OCI-M2 (cell line): ENCODE data around the gene TENM3.

Source experiments
- DNase-seq: peaks from one replicate; lab custom pipeline; 2025; ENCODE audit not compliant: unreplicated experiment; lab: John Stamatoyannopoulos, UW

Gene TENM3

DNA sequence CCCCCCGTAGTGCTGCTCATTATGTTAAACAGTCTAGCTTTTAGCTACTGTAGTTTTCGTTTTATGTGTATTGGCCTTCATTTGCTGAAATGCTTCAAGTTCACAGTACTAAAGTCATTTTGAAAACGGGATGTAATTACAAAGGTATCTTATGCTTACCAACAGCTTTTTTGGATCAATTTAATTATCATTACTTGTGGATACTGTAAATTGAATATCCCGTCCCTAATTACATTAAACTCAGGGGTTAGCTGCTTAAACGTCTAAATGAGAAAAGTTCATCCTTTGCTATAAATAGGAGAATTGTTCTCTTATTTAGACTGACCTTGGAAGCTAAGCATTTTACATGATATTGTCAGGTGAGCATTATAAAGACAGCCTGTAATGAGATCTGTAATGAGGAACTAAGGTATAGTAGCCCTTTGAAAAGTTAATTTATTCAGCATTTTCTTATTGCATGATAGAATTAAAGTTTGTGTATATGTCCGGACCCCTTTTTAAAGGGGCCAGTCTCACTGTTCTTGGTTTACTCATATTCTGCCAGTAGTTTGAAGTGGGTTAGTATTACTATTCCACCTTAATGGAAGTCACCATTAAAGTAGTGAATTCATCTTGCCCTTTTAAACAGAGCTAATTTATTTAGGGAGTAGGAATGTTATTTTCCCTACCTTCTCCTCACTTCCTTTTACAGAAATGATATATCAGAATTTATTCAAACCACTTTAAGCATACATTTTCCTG is 252.6 kb downstream of the TENM3 start:
- DNase-seq: no peak

DNA sequence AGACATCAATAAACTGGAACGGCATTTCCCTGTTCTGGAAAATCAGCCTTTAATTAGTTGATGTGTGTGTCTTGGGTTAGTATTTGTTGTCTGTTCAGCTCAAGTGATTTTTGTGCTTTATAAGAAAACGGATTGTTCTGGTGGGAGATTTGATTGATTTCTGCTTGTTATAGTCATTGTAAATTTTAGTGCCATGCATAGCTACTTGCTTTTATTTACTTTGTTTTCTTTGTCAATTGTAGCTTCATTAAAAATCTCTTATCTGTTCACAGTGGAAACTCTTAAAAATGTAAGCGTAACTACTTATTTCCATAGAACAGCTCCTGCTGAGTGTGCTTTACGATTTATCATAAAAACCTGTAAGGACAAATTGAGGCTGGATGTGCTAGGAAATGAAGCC is 253.2 kb downstream of the TENM3 start:
- DNase-seq: no peak

DNA sequence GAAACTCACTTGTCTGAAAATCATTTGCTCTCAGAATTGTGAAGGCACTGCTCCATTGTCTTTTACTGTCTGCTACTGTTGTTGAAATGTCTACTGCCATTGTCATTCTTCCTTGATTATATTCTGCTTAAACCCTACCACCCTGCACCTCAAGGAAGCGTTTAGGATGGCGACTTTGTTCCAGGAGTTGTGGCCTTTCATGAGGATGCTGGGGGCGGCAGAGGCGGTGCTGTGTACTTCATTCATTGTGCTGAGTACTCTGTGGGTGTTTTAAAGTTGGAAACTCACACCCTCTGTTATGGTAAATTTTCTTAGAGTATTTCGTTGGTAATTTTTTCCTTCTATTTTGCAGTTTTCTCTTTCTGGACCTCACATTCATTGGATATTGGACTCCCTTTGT is 258.9 kb downstream of the TENM3 start:
- no peak for DNase-seq

DNA sequence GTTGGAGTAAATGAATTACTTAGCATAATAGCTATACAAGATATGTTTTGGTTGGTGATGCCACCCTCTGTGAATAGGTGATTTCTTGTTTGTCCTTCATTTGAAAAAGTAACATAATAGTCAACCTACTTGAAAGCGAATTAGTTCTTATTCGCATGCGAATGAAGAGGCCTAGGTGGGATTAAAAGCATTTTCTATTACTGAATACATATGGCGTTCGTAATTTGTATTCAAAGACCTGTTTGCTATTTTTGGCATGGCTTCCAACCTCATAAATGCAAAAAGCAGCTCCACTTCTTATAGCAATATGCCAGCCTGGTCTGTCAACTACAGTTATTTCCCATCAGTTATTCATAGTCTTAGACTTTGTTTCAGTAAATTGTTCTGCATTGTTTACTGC is 261.3 kb downstream of the TENM3 start:
- no peak for DNase-seq

DNA sequence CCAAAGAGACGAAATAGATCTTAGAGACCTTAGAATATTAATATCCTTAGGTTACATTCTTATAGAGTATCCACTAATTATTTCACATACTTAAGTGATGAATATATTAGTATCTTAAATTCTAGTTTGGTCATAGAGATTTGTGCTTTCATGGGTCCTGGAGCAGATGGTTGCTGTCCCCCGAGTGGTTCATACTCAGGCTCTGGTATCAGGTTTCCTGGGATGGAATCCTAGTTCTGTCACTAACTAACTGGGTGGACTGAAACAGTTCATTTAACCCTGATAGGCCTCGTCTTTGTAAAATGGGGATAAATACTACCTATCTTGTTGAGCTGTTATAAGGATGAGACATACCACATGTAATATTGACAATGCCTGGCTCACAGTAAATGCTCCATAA is 264.6 kb downstream of the TENM3 start:
- no peak for DNase-seq

DNA sequence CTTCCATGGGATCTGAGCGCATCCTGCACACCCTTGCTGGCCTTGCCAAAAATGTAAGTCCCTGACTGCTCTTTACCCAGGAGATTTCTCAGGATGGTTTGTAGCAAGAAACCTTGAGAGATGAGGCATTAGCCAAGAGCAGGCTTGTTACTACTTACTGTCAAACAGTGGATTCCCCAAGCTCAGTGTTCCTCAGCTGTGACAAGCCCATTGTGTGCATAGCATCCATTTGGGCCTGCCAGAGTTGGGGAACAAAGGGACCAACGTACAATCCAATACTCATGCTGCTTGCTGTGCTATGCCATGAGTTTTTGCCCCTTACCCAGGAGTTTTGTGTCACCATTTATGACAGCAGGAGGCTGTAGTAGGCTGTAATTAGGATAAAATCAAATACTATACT is 267.6 kb downstream of the TENM3 start:
- no peak for DNase-seq

DNA sequence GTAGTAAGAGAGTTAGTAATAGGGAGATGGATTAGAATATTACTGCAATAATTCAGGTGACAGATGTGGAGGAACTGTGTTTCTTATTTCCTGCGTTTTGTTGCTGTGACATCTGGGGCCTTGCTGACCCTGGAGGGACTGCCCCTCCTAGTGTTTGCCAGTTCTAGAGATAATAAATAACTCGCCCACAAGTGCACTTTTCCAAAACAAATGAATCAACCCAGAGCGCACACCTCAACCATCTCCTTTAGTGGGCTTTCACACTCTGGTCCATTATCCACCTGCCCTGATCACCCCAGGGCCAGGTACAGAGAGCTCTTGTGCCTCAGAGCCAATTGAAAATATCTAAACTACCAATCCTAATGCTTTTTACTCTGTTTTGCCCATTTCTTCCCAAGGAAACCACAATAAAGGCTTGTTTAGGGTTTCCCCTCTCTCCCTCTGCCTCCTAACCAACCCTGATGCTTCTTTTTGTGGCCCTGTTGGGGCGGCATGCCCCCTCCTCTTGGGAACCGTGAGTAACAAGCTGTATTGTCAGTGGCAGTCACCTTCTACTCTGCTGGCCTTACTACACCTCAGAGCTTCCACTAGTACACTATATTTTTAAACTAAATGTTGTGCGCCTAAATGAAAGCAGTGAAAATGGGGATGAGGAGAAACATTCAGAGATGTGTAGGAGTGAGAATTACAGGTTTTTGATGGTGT is 270.5 kb downstream of the TENM3 start:
- DNase-seq: no peak

DNA sequence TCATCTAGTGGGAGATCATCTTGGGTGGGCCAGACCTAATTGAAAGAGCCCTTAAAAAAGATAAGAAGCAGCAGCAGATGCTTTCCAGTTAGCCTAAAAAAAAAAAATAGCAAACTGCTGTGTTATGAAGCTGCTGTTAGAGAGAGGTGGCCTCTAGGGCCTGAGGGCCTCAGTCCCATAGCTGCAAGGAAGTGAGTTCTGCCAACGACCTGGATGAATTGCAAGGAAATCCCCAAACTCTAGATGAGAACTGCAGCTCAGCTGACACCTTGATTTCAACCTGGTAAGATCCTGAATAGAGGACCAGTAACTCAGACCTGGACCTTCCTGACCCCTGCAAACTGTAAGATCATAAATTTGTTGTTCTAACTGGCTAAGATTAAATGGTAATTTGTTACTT is 275.2 kb downstream of the TENM3 start:
- no peak for DNase-seq

DNA sequence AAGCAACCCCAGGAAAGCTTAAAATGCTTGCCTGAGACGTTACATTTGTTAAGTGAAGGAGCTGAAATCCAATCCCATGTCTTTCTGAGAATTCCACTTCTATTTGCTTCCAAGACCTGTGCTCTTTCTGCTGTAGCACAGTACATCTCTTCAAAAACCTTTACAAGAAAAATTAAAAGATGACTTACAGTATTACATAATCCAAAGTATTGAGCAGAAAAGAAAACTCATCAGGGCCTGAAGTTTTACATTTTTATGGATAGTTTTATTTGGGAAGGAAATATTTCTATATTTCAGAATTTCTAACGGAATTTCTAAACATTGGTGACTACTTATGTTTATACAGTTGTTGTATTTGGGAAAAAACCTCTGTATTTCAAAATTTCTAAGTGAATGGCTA is 276.3 kb downstream of the TENM3 start:
- no peak for DNase-seq

DNA sequence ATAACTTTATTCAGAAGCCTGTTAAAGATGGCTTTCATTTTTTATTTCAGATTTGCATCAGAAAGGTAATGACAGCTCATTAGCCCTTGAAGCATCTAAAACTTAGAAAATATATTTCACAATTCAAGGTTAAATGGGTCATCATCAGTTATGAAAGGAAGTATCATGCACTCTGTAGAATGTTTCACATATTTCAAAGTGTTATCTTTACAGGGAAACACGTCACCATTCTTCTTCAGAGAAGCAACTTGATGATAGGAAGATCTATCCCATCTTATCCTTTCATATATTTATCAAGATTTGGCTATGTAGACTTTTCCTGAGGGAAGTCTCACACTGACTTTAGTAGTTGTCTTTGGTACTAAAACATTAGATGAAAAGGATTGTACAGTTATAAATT is 277.8 kb downstream of the TENM3 start:
- DNase-seq: no peak

DNA sequence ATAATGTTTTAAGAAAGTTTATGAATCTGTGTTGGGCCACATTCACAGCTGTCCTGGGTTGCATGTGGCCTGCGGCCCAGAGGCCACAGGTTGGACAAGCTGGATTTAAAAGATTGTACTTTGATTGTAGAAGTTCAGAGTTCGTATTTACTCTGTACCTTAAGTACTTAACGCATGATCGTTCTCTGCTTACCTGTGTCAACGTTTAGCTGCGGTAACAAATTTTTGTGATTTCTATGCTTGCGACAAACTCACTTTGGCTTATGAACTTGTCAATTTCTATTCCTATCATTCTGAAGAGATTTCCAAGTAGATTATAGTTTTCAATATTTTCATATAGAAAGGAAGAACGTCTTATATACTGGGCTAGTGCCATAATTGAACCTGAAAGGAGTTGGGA is 285.6 kb downstream of the TENM3 start:
- DNase-seq: no peak

DNA sequence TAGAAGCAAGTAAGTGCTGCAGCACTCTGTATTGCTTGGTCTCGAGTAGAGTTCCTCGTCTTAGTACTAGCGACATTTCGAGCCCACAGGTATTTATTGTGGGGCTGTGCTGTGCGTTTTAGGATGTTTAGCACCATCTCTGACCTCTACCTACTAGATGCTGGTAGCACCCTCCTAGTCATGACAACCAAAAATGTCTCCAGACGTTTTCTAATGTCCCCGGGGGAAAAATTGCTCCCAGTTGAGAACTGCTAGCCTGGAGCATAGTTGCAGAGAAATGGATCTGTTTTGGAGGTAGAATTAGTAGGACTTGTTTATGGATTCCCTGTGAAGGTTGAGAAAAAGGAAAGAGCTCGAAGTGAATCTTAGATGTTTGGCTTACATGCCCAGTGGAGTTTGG is 287.2 kb downstream of the TENM3 start:
- DNase-seq: no peak

DNA sequence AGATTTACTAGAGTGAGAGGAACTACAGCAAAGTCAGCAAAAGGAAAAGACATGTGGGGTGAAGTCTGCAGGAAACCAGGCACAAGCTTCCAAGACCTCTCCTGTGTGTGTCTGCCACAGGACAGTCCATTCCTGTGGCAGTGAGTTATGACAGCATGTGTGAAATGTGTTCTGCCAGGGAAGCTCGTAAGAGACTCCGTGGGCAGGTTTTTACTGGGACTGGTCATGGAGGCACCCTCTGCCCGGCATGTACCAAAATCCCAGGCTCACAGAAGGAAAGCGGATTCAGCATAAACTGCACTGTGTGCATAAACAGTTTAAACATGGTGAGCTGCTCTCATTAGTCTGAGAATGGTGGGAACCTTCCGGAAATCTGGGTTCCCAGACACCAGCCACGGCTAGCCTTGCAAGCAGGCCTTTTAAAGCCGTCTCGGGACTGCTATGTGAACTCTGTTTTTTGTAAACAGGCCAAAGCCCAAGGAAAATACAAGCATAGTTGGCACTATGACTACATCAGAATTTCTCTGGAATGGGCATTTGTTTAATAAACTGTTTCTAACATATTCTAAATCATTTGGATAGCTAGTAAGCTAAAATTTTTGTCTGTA is 288.5 kb downstream of the TENM3 start:
- no peak for DNase-seq

DNA sequence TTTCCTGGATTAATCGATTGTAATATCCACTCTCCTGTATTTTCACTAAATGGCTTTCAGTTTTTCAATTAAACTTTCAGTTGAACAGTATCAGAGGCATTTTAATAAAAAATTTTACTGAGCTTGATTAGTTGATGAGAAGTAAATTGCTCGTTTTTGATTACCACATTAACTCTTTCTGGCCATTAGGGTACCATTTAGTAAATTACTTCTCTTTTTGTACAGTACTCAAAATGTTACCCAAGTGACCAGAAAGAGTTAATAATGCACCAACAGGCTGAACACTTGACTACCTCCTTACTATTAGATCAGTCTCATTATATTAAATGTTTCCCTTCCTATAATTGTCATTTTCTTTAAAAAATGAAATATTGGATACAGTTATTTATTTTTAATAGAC is 289.2 kb downstream of the TENM3 start:
- no peak for DNase-seq

DNA sequence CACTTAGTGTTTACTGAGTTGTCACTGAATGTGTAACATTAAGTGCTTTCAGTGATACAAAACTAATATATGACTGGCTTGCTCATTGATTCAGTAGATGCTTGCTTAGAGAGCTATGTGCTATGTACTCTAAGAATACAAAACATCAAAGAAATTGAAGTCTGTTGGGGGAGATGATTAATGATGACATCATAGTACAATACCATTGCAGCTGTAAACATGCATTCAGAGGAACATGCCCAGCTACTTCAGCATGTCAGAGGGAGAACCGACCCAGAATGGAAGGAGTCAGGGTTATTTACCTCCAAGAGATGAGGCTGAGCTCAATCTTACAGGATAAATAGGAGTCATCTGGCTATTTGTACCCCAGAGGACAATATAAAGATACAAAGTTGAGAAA is 290.8 kb downstream of the TENM3 start:
- DNase-seq: no peak

DNA sequence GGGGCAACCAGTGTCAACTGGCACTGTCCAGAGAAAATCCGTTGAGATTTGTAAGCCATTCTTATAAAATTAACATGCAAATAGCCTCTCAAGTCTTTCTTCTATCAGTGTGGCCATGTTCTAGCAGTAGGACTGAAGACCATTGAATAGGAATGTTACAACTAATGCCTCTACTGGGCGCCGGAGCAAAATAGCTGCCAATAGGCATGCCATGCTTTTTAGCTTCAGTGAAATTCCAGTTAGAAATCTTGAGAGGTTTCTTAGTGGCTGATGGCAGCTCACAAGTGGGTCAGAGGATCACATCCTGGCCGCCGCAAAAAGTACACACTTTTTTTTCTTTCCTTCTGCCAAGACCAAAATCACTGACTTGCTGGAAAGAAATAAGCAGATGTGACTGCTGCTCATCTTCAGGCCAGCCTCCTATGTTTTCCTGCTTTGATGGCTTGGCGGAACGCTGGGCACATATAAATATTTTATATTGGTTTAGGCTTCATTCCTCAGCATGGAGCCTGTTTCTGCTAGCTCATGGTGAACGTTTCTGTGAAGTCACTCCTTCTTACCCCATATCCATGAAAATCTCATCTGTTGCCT is 293.1 kb downstream of the TENM3 start:
- no peak for DNase-seq

DNA sequence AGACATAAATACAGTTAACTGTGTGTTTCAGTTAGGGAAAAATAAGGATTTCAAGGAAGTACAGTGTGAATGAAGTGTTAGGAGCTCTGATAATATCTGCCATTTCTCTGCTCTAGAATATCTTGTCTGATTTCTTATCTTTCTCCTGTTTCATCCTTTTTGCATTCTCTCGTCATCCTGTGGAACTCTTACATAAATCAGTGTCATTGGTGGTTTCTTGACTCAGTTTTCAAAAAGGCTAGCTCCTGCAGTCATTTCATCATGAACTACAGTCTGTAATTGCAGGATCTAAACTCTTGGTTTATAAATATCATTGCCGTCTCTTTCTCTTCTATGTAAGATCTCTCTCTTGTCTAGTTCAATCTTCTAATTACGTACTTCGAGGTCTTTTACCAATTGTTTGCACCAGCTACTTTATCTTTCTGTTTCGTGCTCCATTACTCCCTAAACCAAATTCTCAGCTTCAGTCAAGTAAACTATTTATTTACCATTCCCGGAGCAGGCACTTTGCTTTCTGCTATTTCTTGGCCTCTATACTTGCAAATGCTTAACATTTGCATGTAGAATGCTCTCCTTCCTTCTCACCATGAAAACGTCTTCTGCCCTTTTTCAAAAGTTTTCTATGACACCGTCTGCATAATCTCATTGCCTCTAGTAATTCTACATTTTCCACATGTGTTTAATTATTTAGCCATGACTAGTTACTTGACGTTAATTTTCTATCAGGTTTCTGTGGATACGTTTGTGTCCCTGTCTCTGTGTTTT is 294.0 kb downstream of the TENM3 start:
- no peak for DNase-seq

DNA sequence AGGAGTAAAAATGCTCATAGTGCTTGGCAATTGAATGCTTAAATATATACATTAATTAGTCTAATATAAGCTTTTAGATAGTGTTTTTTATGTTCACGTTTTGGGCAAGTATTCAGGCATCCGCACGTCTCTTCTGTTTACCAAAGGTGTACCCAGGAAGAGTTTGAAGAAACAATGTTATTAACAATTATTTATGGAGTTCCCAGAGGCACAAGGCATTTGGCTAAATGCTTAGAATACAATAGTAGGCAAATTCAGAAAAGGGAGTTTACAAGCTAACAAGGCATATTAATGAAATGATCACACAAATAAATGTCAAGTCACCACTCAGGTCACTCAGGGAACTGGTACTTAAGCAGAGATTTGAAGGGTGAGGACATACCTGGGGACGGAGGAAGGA is 294.8 kb downstream of the TENM3 start:
- DNase-seq: no peak

DNA sequence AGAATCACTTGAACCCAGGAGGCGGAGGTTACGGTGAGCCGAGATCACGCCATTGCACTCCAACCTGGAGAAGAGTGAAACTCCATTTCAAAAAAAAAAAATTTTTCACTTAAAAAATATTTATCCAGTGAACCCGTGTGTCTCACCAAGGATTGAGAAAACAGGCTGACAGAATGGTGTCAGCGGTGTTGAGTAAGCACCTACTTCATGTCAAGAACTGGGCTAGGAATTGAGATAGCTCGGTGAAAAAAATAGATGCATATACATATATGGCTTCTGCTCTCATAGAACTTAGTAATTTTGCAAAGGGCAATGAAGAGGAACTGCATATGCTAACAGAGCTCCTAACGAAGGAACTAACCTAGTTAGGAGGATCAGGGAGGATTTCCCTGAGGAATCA is 297.3 kb downstream of the TENM3 start:
- DNase-seq: no peak

DNA sequence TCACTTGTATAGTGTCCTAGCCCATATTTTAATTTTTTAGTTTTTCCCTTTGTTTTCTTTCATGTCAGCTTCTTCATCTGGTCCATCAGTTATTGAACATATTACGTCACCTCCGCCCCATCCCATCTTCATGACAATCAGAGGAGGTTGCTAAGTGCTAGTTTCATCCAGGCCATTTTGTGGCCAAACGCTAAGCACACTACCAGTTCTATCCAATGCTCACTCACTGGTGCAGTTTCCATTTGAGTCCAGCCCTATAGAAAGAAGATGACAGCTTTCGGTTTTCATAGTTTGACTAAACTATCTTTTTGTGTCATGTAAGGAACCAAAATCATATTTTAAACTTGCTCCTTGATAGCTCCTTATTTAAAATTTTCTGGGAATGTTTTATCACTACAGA is 304.2 kb downstream of the TENM3 start:
- no peak for DNase-seq

DNA sequence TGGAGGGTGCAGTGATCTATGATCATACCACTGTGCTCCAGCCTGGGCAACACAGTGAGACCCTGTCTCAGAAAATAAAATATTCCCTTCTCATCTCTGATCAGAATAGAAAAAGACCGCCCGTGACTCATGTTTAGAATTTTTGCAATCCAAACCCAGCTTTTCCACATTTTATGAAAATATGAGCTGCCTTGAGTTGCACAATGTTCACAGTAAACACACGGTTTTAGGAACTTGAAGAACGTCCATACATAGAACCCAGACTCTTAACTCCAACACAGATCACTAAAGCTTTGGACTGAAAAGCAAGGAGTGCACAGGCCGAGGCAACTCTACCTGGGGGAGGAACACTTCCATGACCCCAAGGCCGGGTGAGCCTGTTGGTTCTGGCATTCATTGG is 305.0 kb downstream of the TENM3 start:
- no peak for DNase-seq
